Keratinocyte (primary cell): Measurements from ENCODE around the gene KLHL3. TPM values are rescaled to one million over a fixed set of nuclear protein-coding genes. Genes with fewer than 3 reads are reported as not detected.

Experiments
- DNase-seq: peaks from one replicate; pipeline ENCODE4 v3.0.0-alpha.2; 2011; ENCODE audit warnings: low read depth, missing footprints, low spot score
- FAIRE-seq: peaks from 2 replicates; lab custom pipeline; 2011; peaks lifted over from hg19 to GRCh38; lab: Jason Lieb, UNC
- H2AFZ ChIP-seq: 2 replicates; pipeline ENCODE4 v1.6.0; 2012; ENCODE audit warnings: low read length, control low read depth, inconsistent platforms; ENCODE audit not compliant: control insufficient read depth
- H3K27ac ChIP-seq: 2 replicates; pipeline ENCODE4 v1.5.1; 2011; ENCODE audit warnings: low read length; ENCODE audit not compliant: control insufficient read depth, insufficient read depth
- H3K27me3 ChIP-seq: 3 replicates; pipeline ENCODE4 v1.6.0; 2011; ENCODE audit warnings: low read length; ENCODE audit not compliant: control insufficient read depth, insufficient read depth; ENCODE audit errors: extremely low read depth
- H3K36me3 ChIP-seq, 2 experiments: 2 replicates in 1 of 2; 3 replicates in 1 of 2; pipeline ENCODE4 v1.5.1; 2011; ENCODE audit warnings: low read length in 2 of 2, mild to moderate bottlenecking in 1 of 2; ENCODE audit not compliant: control insufficient read depth in 2 of 2, insufficient read depth in 2 of 2; ENCODE audit errors: extremely low read depth in 1 of 2
- H3K4me1 ChIP-seq: 3 replicates; pipeline ENCODE4 v1.5.1; 2011; ENCODE audit warnings: low read length; ENCODE audit not compliant: control insufficient read depth, insufficient read depth; ENCODE audit errors: extremely low read depth
- H3K4me2 ChIP-seq: 3 replicates; pipeline ENCODE4 v1.6.0; 2011; ENCODE audit warnings: low read depth, low read length; ENCODE audit not compliant: control insufficient read depth, insufficient read depth; ENCODE audit errors: extremely low read depth
- H3K4me3 ChIP-seq, 3 experiments: fragments of 200-600 bp in 1 of 3; sonication (generic) in 1 of 3; 2 replicates in 2 of 3; 3 replicates in 1 of 3; pipeline ENCODE4 v1.5.1; 2011 to 2016; ENCODE audit warnings: low read length in 3 of 3, mild to moderate bottlenecking in 3 of 3, control low read depth in 2 of 3, inconsistent platforms in 1 of 3, low read depth in 1 of 3, mixed read lengths in 1 of 3, mixed run types in 1 of 3, moderate library complexity in 1 of 3; ENCODE audit not compliant: control insufficient read depth in 2 of 3, insufficient read depth in 2 of 3; ENCODE audit errors: extremely low read depth in 1 of 3
- H3K79me2 ChIP-seq: 2 replicates; pipeline ENCODE4 v1.6.0; 2012; ENCODE audit warnings: low read length; ENCODE audit not compliant: control insufficient read depth, insufficient read depth
- H3K9ac ChIP-seq: 3 replicates; pipeline ENCODE4 v1.6.0; 2011; ENCODE audit warnings: low read length; ENCODE audit not compliant: control insufficient read depth, insufficient read depth; ENCODE audit errors: extremely low read depth
- H3K9me1 ChIP-seq: 3 replicates; pipeline ENCODE4 v1.6.0; 2011; ENCODE audit warnings: low read length; ENCODE audit not compliant: control insufficient read depth, insufficient read depth; ENCODE audit errors: extremely low read depth
- H3K9me3 ChIP-seq: 2 replicates; pipeline ENCODE4 v1.5.1; 2012; ENCODE audit warnings: low read depth, low read length; ENCODE audit not compliant: control insufficient read depth
- H4K20me1 ChIP-seq: 3 replicates; pipeline ENCODE4 v1.6.0; 2011; ENCODE audit warnings: low read length; ENCODE audit not compliant: control insufficient read depth, insufficient read depth; ENCODE audit errors: extremely low read depth
- CTCF ChIP-seq, 3 experiments: IDR thresholded peaks in 1 of 3; conservative IDR thresholded peaks in 1 of 3; optimal IDR thresholded peaks in 1 of 3; 2 replicates in 2 of 3; 3 replicates in 1 of 3; pipeline versions ENCODE3 to v1.5.1; 2011; ENCODE audit warnings: low read length in 3 of 3, mild to moderate bottlenecking in 3 of 3, moderate library complexity in 2 of 3, control low read depth in 1 of 3, inconsistent platforms in 1 of 3; ENCODE audit not compliant: insufficient read depth in 2 of 3; ENCODE audit errors: extremely low read depth in 1 of 3
- EZH2 ChIP-seq: IDR thresholded peaks from one replicate; pipeline ENCODE4 v1.6.1; 2012; ENCODE audit warnings: inconsistent platforms, mild to moderate bottlenecking, low read length, moderate library complexity
- dilution Hi-C: fragments of 300-500 bp; cut with MboI; formaldehyde crosslinking; loops from one replicate; pipeline ENCODE4 v1.7.0; 2020; ENCODE audit warnings: low sequenced_read_pairs; ENCODE audit not compliant: extremely low pct_ligation_motif_present
- polyA plus RNA-seq, 5 experiments: library from polyadenylated mRNA; depleted of rRNA in 3 of 5; stranded (reverse) in 3 of 5; stranded (forward) in 1 of 5; unstranded in 1 of 5; fragments of >200 nt; gene quantifications; 1 replicate in 1 of 5; 2 replicates in 3 of 5; 3 replicates in 1 of 5; pipeline versions ENCODE4 v1.2.1 to v1.2.3, GENCODE V29; 2011 to 2012; ENCODE audit warnings: missing spikeins in 2 of 5, low read depth in 1 of 5, low replicate concordance in 1 of 5

Gene KLHL3
- polyA plus RNA-seq, 1 donor (not counting 4 experiments of a cell fraction or from before 2014, with no cell fraction given), result 2.5 TPM

- Histone ChIP-seq H3K9me3 (no peaks in the 10 kb centered on the region), H3K79me2 (no peaks in the 10 kb centered on the region), H3K36me3 (no peaks in the 10 kb centered on the region), H3K9ac (no peak overlapping the region), H3K4me2 (no peak overlapping the region), H2AFZ (no peak overlapping the region), H3K4me3 (no peak overlapping the region), H3K27me3 (no peaks in the 10 kb centered on the region), H3K27ac (no peak overlapping the region), H4K20me1 (no peaks in the 10 kb centered on the region), H3K9me1 (no peaks in the 10 kb centered on the region), H3K4me1 (no peaks in the 10 kb centered on the region)
- dilution Hi-C loops, result no loop called here
- DNase-seq (no peak), FAIRE-seq (no peak)
- TF ChIP-seq CTCF (optimal IDR thresholded peaks at IDR 0.05 in 1 of 3, IDR thresholded peaks at IDR 0.05 in 1 of 3, conservative IDR thresholded peaks at IDR 0.05 in 1 of 3; ENCODE audit: extremely low read depth in 1 of 3, insufficient read depth in 2 of 3, low read length in 3 of 3) (no peak), EZH2 (no peak)
These were observed 21.4 kb downstream of the KLHL3 start for GRCh38 chr5:137714494-137714893.

DNA sequence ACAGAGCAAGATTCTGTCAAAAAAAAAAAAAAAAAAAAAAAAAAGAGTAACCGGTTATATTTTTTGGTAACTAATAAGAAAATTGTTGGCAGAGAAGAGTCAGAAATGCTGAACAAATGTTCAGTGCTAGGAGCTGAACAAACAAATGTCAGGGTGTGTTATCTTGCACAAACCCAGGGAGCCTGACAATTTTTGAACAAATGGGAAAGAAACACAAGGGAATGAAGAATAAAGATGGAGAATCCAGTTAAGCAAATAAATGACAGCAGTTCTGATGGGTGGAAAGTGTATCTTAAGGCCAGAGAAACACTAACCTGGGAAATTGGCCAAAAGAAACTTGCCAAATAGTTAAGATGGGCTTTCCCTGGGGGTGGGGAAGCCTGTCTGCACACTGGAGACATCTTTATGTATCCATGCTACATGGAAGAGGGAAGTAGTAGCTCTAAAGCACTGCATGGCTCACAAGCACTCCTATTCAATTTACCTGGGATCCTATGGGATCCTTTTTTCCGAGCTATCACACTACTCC is 23.7 kb downstream of the KLHL3 start:
- dilution Hi-C loops, result no loop called here
- TF ChIP-seq EZH2, result no peak
- no peak for TF ChIP-seq CTCF (optimal IDR thresholded peaks at IDR 0.05 in 1 of 3, IDR thresholded peaks at IDR 0.05 in 1 of 3, conservative IDR thresholded peaks at IDR 0.05 in 1 of 3; ENCODE audit: extremely low read depth in 1 of 3, insufficient read depth in 2 of 3, low read length in 3 of 3)
- Histone ChIP-seq H3K4me2 (no peak overlapping the region), H3K4me1 (no peaks in the 10 kb centered on the region), H3K79me2 (no peaks in the 10 kb centered on the region), H3K4me3 (no peak overlapping the region), H2AFZ (no peak overlapping the region), H3K36me3 (no peaks in the 10 kb centered on the region), H3K9me3 (no peaks in the 10 kb centered on the region), H4K20me1 (no peaks in the 10 kb centered on the region), H3K9ac (no peak overlapping the region), H3K27ac (no peak overlapping the region), H3K27me3 (no peaks in the 10 kb centered on the region), H3K9me1 (no peaks in the 10 kb centered on the region)
- no peak for FAIRE-seq
- DNase-seq, result no peak
